ENCODE results near the gene CHST10.
A peak's percentile ranks its signal among the peaks of the same experiment; 100 is the strongest.
"Not testable (repeated sequence)": the region's sequence is repeated elsewhere in the genome, so short reads cannot be mapped to it uniquely, and the experiment has no call there.

The CHST10 gene, protein sequence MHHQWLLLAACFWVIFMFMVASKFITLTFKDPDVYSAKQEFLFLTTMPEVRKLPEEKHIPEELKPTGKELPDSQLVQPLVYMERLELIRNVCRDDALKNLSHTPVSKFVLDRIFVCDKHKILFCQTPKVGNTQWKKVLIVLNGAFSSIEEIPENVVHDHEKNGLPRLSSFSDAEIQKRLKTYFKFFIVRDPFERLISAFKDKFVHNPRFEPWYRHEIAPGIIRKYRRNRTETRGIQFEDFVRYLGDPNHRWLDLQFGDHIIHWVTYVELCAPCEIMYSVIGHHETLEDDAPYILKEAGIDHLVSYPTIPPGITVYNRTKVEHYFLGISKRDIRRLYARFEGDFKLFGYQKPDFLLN

GRCh38 chr2:100416935-100417710 lies at the start of gene CHST10:
Gene CHST10, minus strand, starts transcription at chr2:100417668. Its CDS starts 10,993 bp downstream, at chr2:100406675.
- DNase-seq, result peak; percentile 59

DNA sequence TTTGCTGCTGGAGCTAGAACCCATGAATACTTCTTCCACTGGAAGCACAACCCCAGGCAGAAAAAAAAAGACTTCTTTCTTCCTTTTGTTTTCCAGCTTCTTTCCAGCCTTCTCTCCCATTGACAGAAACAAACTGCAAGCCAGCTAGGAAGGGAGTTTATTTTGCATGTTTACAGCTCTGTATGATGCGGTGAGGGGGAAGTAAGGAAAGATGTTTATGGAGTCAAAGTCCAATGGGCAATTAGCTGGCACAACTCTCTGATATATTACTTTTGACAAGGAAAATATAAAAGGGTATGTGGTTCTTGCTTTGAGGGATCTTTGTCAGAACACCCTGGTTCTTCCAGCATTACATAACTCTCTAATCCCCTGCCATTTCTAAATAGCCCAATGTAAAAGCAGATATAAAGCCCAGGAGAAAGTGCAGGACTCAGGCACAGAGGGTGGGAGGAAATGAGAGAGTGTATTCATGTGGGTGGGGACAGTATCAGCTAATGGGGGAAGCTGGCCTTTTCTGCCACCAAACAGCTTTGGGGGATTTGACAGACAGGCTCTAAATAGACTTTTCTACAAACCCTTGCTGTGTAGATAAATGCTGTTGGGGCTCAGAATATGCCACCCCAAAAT lies 43.5 kb upstream of the CHST10 start:
- no peak for DNase-seq

- not testable (repeated sequence) for DNase-seq
Observed at GRCh38 chr2:100456357-100456756, 38.9 kb upstream of the CHST10 start.

DNA sequence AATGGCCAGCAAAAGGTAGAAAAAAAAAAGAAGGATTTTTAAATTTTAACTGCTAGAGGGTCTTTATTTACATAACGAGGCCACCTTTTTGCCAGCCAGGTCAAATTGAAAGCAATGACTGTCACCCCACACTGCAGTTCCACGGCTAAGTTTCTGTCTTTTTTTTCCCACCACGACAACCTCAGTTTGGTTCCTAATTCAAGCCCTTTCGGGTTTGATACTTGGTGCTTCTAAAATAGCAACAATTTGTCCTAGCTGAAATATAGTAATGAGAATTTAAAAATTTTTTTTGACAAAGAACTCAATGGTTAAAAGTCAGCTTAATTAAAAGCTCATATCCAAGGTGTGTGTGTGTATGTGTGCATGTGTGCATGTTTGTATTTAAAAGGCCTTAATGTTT lies 36.4 kb upstream of the CHST10 start:
- DNase-seq, result no peak

DNA sequence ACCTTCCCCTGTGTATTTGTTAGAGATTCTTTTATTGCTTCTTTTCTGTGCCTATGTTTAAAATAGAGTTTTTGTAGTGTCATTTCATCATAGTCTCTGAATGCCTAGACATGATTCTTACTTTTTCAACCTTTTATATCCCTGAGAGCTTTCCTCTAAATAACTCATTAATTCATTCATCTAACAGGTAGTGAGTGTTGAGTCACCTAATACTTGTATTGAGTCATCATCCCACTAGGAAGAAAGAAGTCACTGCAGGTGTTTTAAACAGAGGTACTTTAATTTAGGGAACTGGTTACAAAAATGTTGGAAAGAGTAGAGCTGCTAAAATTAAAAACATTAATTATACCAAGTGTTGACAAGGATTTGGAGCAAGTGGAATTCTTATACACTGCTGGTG lies 34.3 kb upstream of the CHST10 start:
- no peak for DNase-seq

DNA sequence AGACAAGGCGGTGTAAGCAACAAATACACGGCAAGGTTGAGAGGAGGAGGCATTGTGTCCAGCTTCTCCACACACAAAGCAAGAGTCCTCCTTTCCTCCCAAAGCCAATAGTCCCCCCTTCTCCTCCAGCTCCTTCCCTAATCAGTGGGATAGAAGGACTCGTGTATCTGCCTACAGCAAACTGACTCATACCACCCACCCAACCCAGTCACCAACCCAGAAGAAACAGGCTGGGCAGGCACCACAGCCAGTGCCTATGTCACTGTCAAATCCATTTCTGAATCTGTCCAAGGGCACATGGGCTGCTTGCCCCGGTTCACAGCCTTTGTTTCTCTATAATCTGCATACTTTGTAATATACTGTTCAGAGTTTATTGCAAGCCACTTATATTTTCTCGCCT lies 33.6 kb upstream of the CHST10 start:
- DNase-seq, result no peak

DNA sequence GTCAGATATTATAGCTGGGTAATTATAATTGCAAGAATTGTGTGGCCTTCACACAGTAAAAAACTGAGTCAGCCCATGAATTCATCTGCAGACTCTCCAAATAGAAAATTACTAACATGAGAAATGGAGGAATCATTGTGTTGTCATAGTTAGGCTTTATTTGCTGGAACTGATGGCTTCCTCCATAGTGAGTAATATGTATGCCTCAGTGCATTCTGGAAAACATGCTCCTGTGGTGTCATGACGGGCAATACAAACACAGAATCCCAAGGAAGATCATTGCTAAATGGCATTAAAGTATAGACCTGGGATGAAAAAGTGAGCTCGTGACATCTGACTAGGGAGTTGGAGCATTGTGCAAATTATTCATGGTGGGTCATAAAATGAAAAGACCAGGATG lies 29.2 kb upstream of the CHST10 start:
- no peak for DNase-seq

GRCh38 chr2:100437751-100438150 lies 20.3 kb upstream of the CHST10 start:
- no peak for DNase-seq

- no peak for DNase-seq
Observed at GRCh38 chr2:100429726-100430125, 12.3 kb upstream of the CHST10 start.

DNA sequence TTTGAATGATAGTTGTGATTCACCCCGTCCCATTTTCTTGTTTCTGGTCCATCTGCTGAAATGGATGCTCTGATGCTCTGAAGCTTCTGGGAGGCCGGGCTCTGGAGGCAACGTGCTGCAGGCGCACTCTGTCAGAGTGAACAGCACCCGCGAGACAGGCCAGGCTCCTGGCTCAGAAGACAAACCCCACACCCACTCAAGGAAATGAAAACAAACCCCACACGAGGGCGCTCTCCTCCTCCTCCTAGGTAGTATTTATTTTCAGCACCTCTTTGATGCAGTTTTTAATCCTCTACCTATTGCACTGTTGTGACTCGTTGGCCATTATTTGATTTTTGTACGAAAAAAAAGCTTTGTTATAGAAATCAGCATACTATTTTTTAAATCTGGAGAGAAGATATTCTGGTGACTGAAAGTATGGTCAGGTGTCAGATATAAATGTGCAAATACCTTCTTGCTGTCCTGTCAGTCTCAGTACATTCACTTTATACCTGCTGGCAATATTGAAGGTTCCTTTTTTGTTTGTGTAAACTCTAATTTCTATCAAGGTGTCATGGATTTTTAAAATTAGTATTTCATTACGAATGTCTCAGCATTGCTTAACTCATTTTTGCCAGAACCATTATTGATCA lies 10.3 kb upstream of the CHST10 start:
- DNase-seq, result no peak

DNA sequence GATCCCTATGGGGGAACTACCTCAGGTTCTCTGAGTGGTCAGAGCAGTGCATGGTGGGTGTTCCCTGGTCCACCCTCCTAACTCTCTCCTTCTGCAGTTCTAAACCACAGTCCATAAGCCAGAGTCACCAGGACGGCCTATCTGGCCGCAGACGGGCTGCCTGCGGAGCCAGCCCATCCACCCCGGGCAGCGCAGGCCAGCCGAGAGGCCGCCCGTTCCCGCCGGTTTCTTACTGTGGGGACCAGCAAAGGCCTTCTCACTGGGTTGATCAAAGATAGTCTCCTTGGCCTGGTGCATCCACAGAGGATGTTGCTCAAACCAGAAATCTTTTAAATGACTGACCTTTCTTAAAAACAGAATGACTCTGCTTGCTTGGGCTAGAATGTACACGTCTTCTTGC lies 9.6 kb upstream of the CHST10 start:
- DNase-seq, result no peak

DNA sequence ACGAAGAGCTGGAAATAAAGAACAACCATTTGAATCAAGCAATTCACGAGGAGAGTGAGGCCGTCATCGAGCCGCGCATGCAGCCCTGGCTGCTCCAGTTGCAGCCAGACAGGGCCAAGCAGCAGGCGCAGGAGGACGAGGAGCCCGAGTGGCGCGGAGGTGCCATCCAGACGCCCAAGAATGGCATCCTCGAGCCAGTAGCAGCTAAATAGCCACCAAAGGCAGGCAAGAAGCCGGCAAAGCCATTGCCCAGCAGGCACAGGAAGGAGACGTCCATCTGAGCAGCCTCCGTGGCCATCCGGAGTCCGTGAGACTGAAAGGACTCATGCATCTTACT lies 8.9 kb upstream of the CHST10 start:
- no peak for DNase-seq

GRCh38 chr2:100425573-100426383 lies 8.3 kb upstream of the CHST10 start:
- no peak for DNase-seq

DNA sequence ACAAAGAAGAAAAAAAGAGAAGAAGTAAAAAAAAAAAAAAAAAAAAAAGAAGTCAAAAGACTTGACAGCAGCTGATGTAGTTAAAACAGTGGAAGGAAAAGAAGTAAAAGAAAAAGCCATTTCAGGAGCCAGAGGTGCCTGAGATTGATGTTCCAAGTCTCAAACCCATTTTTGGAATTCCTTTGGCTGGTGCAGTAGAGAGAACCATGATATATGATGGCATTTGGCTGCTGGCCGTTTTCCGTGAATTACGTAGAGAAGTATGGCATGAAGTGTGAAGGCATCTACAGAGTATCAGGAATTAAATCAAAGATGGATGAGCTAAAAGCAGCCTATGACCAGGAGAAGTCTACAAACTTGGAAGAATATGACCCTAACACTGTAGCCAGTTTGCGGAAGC lies 7.6 kb upstream of the CHST10 start:
- no peak for DNase-seq

DNA sequence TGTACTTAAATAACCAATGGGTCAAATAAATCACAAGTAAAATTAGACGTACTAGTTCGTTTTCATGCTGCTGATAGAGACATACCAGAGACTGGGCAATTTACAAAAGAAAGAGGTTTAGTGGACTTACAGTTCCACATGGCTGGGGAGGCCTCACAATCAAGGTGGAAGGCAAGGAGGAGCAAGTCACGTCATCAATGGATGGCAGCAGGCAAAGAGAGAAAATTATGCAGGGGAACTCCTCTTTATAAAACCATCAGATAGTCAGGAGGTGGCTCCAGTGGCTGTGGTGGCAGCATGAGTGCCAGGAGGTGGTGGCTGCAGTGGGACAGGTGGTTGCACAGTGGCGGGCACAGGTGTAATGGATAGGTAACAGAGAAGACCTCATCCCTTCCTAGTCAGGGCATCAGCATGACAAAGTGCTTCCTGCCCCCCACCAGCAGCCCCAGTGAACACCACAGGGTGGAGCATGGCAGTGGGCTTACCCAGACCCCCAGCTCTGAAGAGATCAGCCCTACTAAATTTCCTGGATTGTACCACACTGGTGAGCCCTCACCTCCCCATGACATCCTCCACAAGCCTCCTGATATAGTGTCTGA lies 6.9 kb upstream of the CHST10 start:
- DNase-seq, result no peak

GRCh38 chr2:100423631-100424030 lies 6.2 kb upstream of the CHST10 start:
- DNase-seq, result no peak

- peak; percentile 2 for DNase-seq
Observed at GRCh38 chr2:100422320-100423055, 5.0 kb upstream of the CHST10 start.

DNA sequence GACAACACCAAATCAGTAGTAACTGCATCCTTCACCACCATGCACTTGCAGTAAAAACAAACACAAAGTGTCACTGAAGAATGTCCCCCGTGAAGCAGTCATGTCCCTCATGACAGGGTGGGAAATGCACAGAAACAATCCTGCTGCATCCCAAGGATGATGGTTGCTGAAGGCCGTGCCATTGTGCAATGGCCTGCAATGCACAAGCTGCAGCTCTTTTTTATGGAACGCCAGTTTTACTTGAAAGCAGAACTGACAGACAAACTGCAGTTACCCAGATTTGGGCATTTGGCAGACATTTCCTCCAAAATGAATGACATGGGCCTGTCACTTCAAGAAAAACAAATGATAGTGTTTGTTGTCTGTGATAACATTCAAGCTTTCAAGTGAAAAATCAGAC lies 2.4 kb upstream of the CHST10 start:
- no peak for DNase-seq

DNA sequence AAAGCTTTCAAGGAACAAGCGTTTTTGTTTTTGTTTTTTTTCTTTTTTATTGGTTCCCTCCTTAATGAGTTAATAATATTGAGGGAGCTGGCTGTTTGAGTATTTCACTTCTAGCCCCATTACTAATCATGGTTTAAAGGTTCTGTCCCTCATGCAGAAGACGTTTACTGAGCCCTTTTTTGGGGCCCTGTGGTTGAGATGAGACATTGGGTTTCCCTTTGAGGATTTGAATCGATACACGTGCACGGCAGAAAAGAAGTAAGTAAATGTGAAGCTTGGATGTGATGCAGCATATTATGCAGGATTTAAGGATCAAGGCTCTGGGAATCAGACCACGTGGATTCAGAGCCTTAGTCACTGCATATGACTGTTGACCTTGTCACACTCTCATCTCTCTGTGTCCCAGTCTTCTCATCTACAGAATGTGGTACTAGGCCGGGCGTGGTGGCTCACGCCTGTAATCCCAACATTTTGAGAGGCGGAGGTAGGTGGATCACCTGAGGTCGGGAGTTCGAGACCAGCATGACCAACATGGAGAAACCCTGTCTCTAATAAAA lies 1.0 kb upstream of the CHST10 start:
- DNase-seq, result no peak

DNA sequence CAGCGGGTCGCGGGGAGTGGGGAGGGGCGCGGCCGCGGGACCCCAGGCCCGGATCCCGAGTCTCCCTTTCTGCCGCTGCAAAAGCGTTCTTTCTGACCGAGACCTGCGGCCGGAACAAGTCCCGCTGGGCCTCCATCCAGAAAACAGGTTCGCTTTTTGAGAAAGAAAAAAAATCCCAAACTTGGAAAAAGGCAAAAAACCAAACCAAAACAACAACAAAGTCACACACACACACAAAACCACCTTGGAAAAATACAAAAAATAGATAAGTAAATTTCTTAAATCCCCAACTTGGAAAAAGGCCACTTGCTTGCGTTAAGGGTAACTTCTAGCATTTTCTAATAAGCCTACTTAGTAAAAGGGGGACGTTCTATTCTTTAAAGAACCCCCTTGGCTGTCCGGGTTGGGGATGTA lies 250 bp upstream of the CHST10 start:
- DNase-seq, result no peak

GRCh38 chr2:100416397-100416934 lies 1.0 kb downstream of the CHST10 start:
- no peak for DNase-seq

All from NCI-H2171 (cell line).